ENCODE results near the gene RTN4RL1. TPM values are rescaled to one million over a fixed set of nuclear protein-coding genes. Genes with fewer than 3 reads are reported as not detected.
A peak's percentile ranks its signal among the peaks of the same experiment; 100 is the strongest.

The RTN4RL1 gene
- total RNA-seq, 1 experiment from 2014 or later, result 0.22 TPM

DNA sequence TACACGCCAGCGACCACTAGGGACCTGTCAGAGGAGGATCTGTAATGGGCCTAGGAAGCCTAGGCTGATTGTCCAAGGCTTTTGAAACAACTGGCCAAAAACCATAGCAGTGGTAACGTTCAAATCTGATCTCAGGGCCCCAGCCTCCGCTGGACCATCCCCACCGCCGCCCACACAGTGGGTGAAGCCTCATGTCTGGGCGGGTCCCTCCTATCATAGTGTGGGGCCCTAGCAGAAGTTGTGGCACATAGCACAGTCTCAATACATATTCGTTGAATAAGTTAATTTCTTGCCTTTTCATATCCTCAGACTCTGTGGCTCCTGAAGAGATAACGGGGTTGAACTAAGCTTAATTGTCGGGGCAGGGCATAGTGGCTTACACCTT lies 5.6 kb upstream of the RTN4RL1 start:
- TF ChIP-seq, protein P1, sequence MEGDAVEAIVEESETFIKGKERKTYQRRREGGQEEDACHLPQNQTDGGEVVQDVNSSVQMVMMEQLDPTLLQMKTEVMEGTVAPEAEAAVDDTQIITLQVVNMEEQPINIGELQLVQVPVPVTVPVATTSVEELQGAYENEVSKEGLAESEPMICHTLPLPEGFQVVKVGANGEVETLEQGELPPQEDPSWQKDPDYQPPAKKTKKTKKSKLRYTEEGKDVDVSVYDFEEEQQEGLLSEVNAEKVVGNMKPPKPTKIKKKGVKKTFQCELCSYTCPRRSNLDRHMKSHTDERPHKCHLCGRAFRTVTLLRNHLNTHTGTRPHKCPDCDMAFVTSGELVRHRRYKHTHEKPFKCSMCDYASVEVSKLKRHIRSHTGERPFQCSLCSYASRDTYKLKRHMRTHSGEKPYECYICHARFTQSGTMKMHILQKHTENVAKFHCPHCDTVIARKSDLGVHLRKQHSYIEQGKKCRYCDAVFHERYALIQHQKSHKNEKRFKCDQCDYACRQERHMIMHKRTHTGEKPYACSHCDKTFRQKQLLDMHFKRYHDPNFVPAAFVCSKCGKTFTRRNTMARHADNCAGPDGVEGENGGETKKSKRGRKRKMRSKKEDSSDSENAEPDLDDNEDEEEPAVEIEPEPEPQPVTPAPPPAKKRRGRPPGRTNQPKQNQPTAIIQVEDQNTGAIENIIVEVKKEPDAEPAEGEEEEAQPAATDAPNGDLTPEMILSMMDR (conservative IDR thresholded peaks at IDR 0.05), result peak; percentile 72
- H2AK5ac ChIP-seq (ENCODE audit: insufficient read length, low read length), result no peak overlapping the region
- no peak overlapping the region for H4K8ac ChIP-seq (replicated peaks; ENCODE audit: insufficient read length, low read depth, low read length)
- H3K4me2 ChIP-seq (ENCODE audit: insufficient read depth, insufficient read length, low read length), result peak overlapping the region; percentile 76
- Mint-ChIP-seq H3K4me1 (peaks cover 12 to 31% of the 10 kb centered on the region in 2 experiments), H3K27me3 (ENCODE audit: low read depth) (peaks cover 41% of the 10 kb centered on the region), H3K4me3 (peak overlapping the region; percentile 94 to 97), H3K36me3 (ENCODE audit: insufficient read depth in 1 of 3, low read depth in 3 of 3) (no peaks in the 10 kb centered on the region; a peak in 2 of 7 replicates), H3K27ac (no peak overlapping the region), H3K9me3 (peaks cover 5 to 6% of the 10 kb centered on the region in 2 experiments; a peak in 4 of 5 replicates)
- no peak overlapping the region for H2BK20ac ChIP-seq (ENCODE audit: low read depth, low read length, poor library complexity, severe bottlenecking)
- no peaks in the 10 kb centered on the region for H3K9me3 ChIP-seq (ENCODE audit: control insufficient read depth, low read depth, low read length)
- H3K23ac ChIP-seq (ENCODE audit: insufficient read length, low read depth, low read length), result no peak overlapping the region
- H3K4ac ChIP-seq (ENCODE audit: low read depth, low read length), result no peak overlapping the region
- DNase-seq, result peak; percentile 89
- H3K14ac ChIP-seq (ENCODE audit: insufficient read depth, low read length), result no peak overlapping the region
- H2BK12ac ChIP-seq (ENCODE audit: insufficient read length, low read depth, low read length), result no peak overlapping the region
- no peaks in the 10 kb centered on the region for H3K79me1 ChIP-seq (ENCODE audit: insufficient read depth, low read depth, low read length, poor library complexity, severe bottlenecking)
- peaks cover 3% of the 10 kb centered on the region for H3K23me2 ChIP-seq (ENCODE audit: insufficient read length, low read depth, low read length, poor library complexity, severe bottlenecking)
- WGBS (ENCODE audit: extremely low coverage, insufficient read length, low lambda C conversion rate), result no CpG with 5 or more reads among the region's 10 CpGs
- H3K79me2 ChIP-seq (ENCODE audit: insufficient read depth, low read length), result no peaks in the 10 kb centered on the region
- H3K18ac ChIP-seq (ENCODE audit: insufficient read length, low read depth, low read length), result no peak overlapping the region
- H3K27me3 ChIP-seq (ENCODE audit: insufficient read depth, low read length), result peaks cover 32% of the 10 kb centered on the region
- H2AFZ ChIP-seq (ENCODE audit: low read length), result no peak overlapping the region
- no peak overlapping the region for H4K5ac ChIP-seq (ENCODE audit: insufficient read length, low read depth, low read length)
- H4K20me1 ChIP-seq (ENCODE audit: control insufficient read depth, insufficient read depth, insufficient read length), result no peaks in the 10 kb centered on the region
- no peak overlapping the region for H2BK120ac ChIP-seq (ENCODE audit: low read depth, low read length, poor library complexity, severe bottlenecking)
- no peak overlapping the region for H3T11ph ChIP-seq (ENCODE audit: low read length)
- no peak overlapping the region for H3K27ac ChIP-seq (ENCODE audit: insufficient read length, low read depth, low read length)
- H4K91ac ChIP-seq (ENCODE audit: insufficient read length, low read depth, low read length), result no peak overlapping the region
- no peaks in the 10 kb centered on the region for H3K4me1 ChIP-seq (ENCODE audit: insufficient read depth, low read length)
- H2BK15ac ChIP-seq (ENCODE audit: low read depth, low read length), result no peak overlapping the region
- no peak overlapping the region for H2BK5ac ChIP-seq (ENCODE audit: insufficient read length, low read length)
- no peak overlapping the region for H3K56ac ChIP-seq (ENCODE audit: insufficient read length, low read depth, low read length)
- H3K9ac ChIP-seq (ENCODE audit: extremely low read depth, insufficient read length, low read length), result no peak overlapping the region

Data from H9 (cell line).